ENCODE measurements around the gene CHST2. TPM values are rescaled to one million over a fixed set of nuclear protein-coding genes. Genes with fewer than 3 reads are reported as not detected.

The CHST2 gene
- total RNA-seq, 1 experiment from 2014 or later = 0.26 TPM

- CTCF ChIA-PET = no interaction called here
- no peak for ATAC-seq
These were observed 27.4 kb upstream of the CHST2 start for GRCh38 chr3:143092191-143092590.

GRCh38 chr3:143095813-143096212 is 23.8 kb upstream of the CHST2 start:
- no peak for DNase-seq (ENCODE audit: low read depth, low spot score)
- intact Hi-C loops (cut with micrococcal nuclease; ENCODE audit: unreplicated experiment) (no loop called here), in situ Hi-C loops (cut with HindIII; ENCODE audit: low pct_unique_long_range_greater_than_20kb, low sequenced_read_pairs) (no loop called here)
- TF ChIP-seq SIN3A (IDR thresholded peaks at IDR 0.05; ENCODE audit: borderline replicate concordance, insufficient read depth, low read depth, low read length) (no peak), TCF7L2 (IDR thresholded peaks at IDR 0.05; ENCODE audit: low read depth, low read length) (no peak), REST (IDR thresholded peaks at IDR 0.05; ENCODE audit: insufficient read depth in 1 of 2, low read depth in 2 of 2, low read length in 1 of 2) (no peak), POLR2AphosphoS5 (IDR thresholded peaks at IDR 0.05; ENCODE audit: low read depth, low read length) (no peak), CTCF (IDR thresholded peaks at IDR 0.05) (no peak)
- H3K27me3 ChIP-seq (ENCODE audit: control insufficient read depth, insufficient read depth, low read length) = peaks cover 11% of the 10 kb centered on the region
- no peak overlapping the region for H3K27ac ChIP-seq (ENCODE audit: low read length)
- H3K36me3 ChIP-seq (ENCODE audit: control insufficient read depth, insufficient read depth, low read length) = no peaks in the 10 kb centered on the region
- no peaks in the 10 kb centered on the region for H3K9me3 ChIP-seq (ENCODE audit: control insufficient read depth, insufficient read depth, low read depth, low read length)
- no peak for ATAC-seq
- no TSS peak for BruUV-seq (replicated peaks)
- POLR2A ChIA-PET = no interaction called here
- no peaks in the 10 kb centered on the region for H3K4me1 ChIP-seq (ENCODE audit: control insufficient read depth, insufficient read depth, low read length)
- CTCF ChIA-PET = no interaction called here
- H3K4me3 ChIP-seq (ENCODE audit: low read depth in 2 of 2, low read length in 2 of 2) = no peak overlapping the region

More at GRCh38 chr3:143092191-143092590, 27.4 kb upstream of the CHST2 start:
- no peaks in the 10 kb centered on the region for H3K27me3 ChIP-seq (ENCODE audit: control insufficient read depth, insufficient read depth, low read length)
- intact Hi-C loops (cut with micrococcal nuclease; ENCODE audit: unreplicated experiment) (no loop called here), in situ Hi-C loops (cut with HindIII; ENCODE audit: low pct_unique_long_range_greater_than_20kb, low sequenced_read_pairs) (no loop called here)
- no peak for TF ChIP-seq TCF7L2 (IDR thresholded peaks at IDR 0.05; ENCODE audit: low read depth, low read length)
- no peak for TF ChIP-seq SIN3A (IDR thresholded peaks at IDR 0.05; ENCODE audit: borderline replicate concordance, insufficient read depth, low read depth, low read length)
- no peak for TF ChIP-seq CTCF (IDR thresholded peaks at IDR 0.05)
- TF ChIP-seq POLR2AphosphoS5 (IDR thresholded peaks at IDR 0.05; ENCODE audit: low read depth, low read length) = no peak
- no peak for TF ChIP-seq REST (IDR thresholded peaks at IDR 0.05; ENCODE audit: insufficient read depth in 1 of 2, low read depth in 2 of 2, low read length in 1 of 2)
- no peak for DNase-seq (ENCODE audit: low read depth, low spot score)
- no TSS peak for BruUV-seq (replicated peaks)
- POLR2A ChIA-PET = no interaction called here
- H3K36me3 ChIP-seq (ENCODE audit: control insufficient read depth, insufficient read depth, low read length) = no peaks in the 10 kb centered on the region
- H3K27ac ChIP-seq (ENCODE audit: low read length) = no peak overlapping the region
- H3K9me3 ChIP-seq (ENCODE audit: control insufficient read depth, insufficient read depth, low read depth, low read length) = no peaks in the 10 kb centered on the region
- H3K4me1 ChIP-seq (ENCODE audit: control insufficient read depth, insufficient read depth, low read length) = no peaks in the 10 kb centered on the region
- H3K4me3 ChIP-seq (ENCODE audit: low read depth in 2 of 2, low read length in 2 of 2) = no peak overlapping the region
